Lower lobe of right lung (tissue), 2 donors: ENCODE measurements around the gene ATF4. TPM values are rescaled to one million over a fixed set of nuclear protein-coding genes. Genes with fewer than 3 reads are reported as not detected.

Source experiments
- ATAC-seq, 2 donors: fragments of 200-7000 bp; cut with Tn5 transposase; one replicate each; pipeline ENCODE4 v1.9.1; 2020 to 2022; ENCODE audit warnings: mild to moderate bottlenecking in 2 of 2, moderate library complexity in 2 of 2
- DNase-seq: peaks from one replicate; pipeline ENCODE4 v3.0.0-alpha.2; 2020
- H3K27ac ChIP-seq: fragments of 200-600 bp; one replicate; pipeline ENCODE4 v1.8.0; 2022
- H3K27me3 ChIP-seq: fragments of 200-600 bp; one replicate; pipeline ENCODE4 v1.8.0; 2022; ENCODE audit warnings: low read depth
- H3K36me3 ChIP-seq: fragments of 200-600 bp; one replicate; pipeline ENCODE4 v1.8.0; 2022; ENCODE audit warnings: mild to moderate bottlenecking
- H3K4me1 ChIP-seq: fragments of 200-600 bp; one replicate; pipeline ENCODE4 v1.8.0; 2022
- H3K4me3 ChIP-seq: fragments of 200-600 bp; one replicate; pipeline ENCODE4 v1.8.0; 2022; ENCODE audit warnings: mild to moderate bottlenecking
- H3K9me3 ChIP-seq: fragments of 200-600 bp; one replicate; pipeline ENCODE4 v1.8.0; 2022
- CTCF ChIP-seq: fragments of 200-600 bp; IDR thresholded peaks from one replicate; pipeline ENCODE4 v1.8.0; 2022; ENCODE audit warnings: antibody characterized with exemption, mild to moderate bottlenecking
- intact Hi-C: fragments of 100-400 bp; cut with DNase I; formaldehyde crosslinking; loops from one replicate; pipeline ENCODE4 v1.11.0; 2022
- total RNA-seq: library from RNA; stranded (reverse); fragmentation: NEBNext Ultra II Directional; extraction: Animal tissue kit (Norgen Biotek cat#: 25700); gene quantifications from one replicate; pipeline ENCODE4 v1.2.1, GENCODE V29; 2021
- donor health status: DM: no; HTN: yes; CAD: no; lungs with severe emphysema.

Gene ATF4
- total RNA-seq, 1 donor from 2014 or later = 327 TPM

DNA sequence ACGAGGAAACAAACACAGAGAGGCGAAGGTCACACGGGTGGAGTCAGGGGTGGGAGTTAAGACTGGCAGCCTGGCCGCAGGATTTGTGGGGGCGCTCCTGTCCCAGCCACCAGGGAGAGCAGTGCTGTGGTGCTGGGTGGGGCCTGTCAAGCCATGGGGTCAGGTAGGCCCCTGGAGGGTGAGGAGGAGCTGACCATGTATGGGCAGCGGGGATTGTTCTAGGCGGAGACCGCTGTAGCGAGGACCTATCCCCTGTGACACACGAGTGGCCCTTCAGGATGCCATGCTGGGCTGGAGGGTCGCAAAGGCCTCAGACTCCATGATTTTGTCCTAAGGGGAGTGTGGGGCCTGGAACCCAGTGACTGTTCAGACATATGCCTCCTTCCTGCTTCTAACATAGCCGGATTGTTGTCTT lies 13.7 kb downstream of the ATF4 start:
- Histone ChIP-seq H3K9me3 (no peaks in the 10 kb centered on the region), H3K4me3 (no peak overlapping the region), H3K27me3 (no peaks in the 10 kb centered on the region), H3K27ac (no peak overlapping the region), H3K4me1 (peaks cover 39% of the 10 kb centered on the region), H3K36me3 (peaks cover 20% of the 10 kb centered on the region)
- ATAC-seq (no peak), DNase-seq (no peak)
- TF ChIP-seq CTCF = no peak
- intact Hi-C loops = no loop called here

DNA sequence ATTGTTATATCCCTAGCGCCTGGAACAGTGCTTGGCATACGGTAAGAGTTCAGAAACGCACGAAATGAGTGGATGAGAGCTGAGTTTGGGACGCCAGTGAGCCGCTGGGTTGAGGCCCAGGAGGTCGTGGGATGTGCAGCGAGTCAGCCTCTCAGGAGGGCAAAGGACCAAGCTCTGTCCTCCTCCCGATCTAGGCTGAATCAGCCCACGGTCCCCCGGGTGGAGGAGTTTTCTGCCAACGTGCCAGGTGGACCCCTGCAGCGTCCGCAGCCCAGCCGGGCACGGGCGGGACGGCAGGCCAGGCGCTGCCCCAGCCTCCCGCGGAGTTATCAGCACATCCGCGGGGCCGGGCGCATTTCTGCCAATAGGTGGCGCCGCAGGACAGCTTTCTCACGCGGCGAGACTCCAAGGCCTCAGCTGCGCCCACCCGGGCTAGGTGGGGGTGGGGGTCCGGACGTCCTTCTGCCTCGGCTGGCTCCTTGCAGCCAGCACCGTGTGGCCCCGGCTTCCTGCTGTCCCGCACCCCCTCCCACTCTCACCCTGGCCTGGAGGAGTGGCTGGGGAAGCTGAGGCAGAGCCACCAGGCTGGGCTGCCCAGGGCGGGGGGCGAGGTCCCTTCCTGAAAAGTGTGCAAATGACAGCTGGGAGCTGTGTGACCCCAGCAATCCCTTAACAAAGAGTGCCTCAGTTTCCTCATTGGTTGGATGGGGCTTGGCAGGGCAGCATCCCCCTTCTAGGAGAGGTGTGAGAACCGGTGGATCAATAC lies 14.4 kb downstream of the ATF4 start:
- H3K4me1 ChIP-seq = peaks cover 32% of the 10 kb centered on the region
- ATAC-seq (peak; percentile 40 to 41), DNase-seq (peak; percentile 90)
- H3K27me3 ChIP-seq = no peaks in the 10 kb centered on the region
- H3K9me3 ChIP-seq = no peaks in the 10 kb centered on the region
- no peak overlapping the region for H3K27ac ChIP-seq
- peaks cover 13% of the 10 kb centered on the region for H3K36me3 ChIP-seq
- TF ChIP-seq CTCF = peak; percentile 98
- intact Hi-C loops = no loop called here
- H3K4me3 ChIP-seq = no peak overlapping the region

DNA sequence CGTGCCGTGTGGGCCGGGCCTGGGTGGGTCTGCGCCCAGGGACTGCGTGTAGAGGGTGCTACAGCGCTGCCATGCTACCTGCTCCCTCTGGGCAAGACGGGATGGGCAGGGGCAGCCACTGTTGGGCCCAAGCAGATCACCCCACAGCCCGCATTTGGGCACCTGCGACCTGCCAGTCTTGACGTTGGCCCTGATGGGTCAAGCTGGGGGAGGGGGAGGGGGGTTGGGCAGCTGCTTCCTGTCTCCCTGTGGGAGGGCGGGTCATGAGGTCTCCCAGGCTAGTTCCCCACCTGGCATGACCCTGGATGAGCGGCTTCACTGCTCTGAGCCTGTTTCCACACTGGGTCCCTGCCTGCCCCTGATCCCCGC lies 15.0 kb downstream of the ATF4 start:
- DNase-seq (no peak), ATAC-seq (no peak)
- H3K4me3 ChIP-seq = no peak overlapping the region
- H3K4me1 ChIP-seq = peaks cover 26% of the 10 kb centered on the region
- no peaks in the 10 kb centered on the region for H3K27me3 ChIP-seq
- intact Hi-C loops = no loop called here
- no peak overlapping the region for H3K27ac ChIP-seq
- no peaks in the 10 kb centered on the region for H3K9me3 ChIP-seq
- H3K36me3 ChIP-seq = peaks cover 7% of the 10 kb centered on the region
- TF ChIP-seq CTCF = no peak

- Histone ChIP-seq H3K27me3 (no peaks in the 10 kb centered on the region), H3K4me3 (no peak overlapping the region), H3K27ac (no peak overlapping the region), H3K36me3 (peaks cover 4% of the 10 kb centered on the region), H3K9me3 (no peaks in the 10 kb centered on the region), H3K4me1 (peaks cover 20% of the 10 kb centered on the region)
- ATAC-seq (no peak), DNase-seq (no peak)
- TF ChIP-seq CTCF = no peak
- intact Hi-C loops = no loop called here
These were observed 15.6 kb downstream of the ATF4 start for GRCh38 chr22:39535831-39536449.

- Histone ChIP-seq H3K27me3 (no peaks in the 10 kb centered on the region), H3K36me3 (no peaks in the 10 kb centered on the region), H3K4me3 (no peak overlapping the region), H3K27ac (no peak overlapping the region), H3K9me3 (no peaks in the 10 kb centered on the region), H3K4me1 (peaks cover 13% of the 10 kb centered on the region)
- ATAC-seq (no peak), DNase-seq (no peak)
- intact Hi-C loops = no loop called here
- no peak for TF ChIP-seq CTCF
These were observed 16.3 kb downstream of the ATF4 start for GRCh38 chr22:39536711-39537110.
